ENCODE data around the gene IKZF2.

IKZF2 gene

DNA sequence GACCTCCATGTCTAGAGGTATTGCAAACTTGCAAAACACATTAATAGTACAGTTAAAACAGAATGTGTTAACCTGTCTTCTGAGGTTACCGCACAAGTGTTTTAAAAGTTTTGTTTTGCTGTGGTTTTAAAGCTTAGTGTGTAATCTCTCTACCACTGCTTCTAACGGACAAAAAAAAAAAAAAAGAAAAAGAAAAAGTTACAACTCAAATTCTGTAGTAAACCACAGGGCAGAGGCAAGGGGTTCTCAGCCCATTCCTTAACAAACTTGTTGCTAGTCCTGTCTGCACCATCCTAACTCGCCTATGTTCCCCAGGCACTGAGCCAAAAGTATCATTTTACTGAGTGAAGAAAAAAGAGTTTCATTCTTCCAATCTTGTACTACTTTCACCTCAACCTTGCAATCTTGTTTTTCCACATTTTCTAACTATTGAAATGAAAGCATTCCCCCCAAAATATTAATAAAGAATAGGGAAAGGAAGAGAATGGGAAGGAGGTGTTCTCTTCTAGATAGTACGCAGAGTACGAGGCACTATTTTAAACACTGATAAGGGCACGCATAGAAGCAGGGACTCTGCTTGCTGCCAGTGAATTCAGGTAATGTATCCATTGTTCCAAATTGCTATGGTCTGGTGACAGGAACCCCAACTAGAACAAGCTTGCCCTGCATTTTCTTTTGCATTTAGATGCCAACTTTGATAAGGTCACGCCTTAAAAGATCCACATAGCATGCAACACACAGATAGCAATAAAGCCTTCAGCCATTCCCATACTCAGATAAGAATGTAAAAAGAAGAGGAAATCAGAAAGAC is 47.1 kb downstream of the IKZF2 start:
- in situ Hi-C loops (cut with MboI; ENCODE audit: low sequenced_read_pairs) = no loop called here

- in situ Hi-C loops (cut with MboI; ENCODE audit: low sequenced_read_pairs) = no loop called here
Observed at GRCh38 chr2:213101692-213102460, 49.5 kb downstream of the IKZF2 start.

DNA sequence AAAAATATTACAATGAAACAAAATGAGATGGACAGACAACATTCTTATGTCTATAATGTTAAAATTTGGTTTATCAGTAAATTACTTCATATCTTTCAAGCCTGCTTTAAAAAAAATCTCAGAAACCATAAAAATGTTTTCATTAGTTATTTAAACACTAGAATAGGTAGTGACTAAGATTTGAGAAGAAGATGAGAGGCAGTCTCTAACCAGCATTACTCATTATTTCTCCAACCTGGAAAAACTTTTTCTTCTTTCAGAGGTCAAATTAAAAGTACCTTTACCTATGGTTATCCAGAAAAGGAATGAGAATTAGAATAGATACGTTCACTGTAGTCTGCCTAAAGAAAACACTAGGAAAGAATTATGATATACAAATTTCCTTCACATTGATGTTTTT is 50.3 kb downstream of the IKZF2 start:
- in situ Hi-C loops (cut with MboI; ENCODE audit: low sequenced_read_pairs) = no loop called here

GRCh38 chr2:213098612-213099011 is 52.8 kb downstream of the IKZF2 start:
- in situ Hi-C loops (cut with MboI; ENCODE audit: low sequenced_read_pairs) = no loop called here

- in situ Hi-C loops (cut with MboI; ENCODE audit: low sequenced_read_pairs) = no loop called here
Observed at GRCh38 chr2:213091765-213092164, 59.6 kb downstream of the IKZF2 start.

DNA sequence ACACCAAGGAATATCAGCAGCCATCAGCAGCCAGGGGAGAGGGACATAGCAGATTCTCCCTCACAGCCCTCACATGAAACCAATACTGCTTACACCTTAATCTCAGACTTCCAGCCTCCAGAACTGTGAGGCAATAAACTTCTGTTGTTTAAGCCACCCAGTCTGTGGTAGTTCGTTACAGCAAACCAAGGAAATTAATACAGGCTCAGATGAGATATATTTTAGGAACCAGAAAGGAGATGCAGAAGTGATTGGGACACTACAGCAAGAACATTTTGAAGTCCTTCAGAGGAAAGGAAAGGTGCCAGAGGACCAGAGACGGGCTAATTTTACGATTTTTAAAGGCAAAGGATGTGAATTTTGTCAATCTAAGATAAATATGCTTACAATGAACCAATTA is 60.6 kb downstream of the IKZF2 start:
- in situ Hi-C loops (cut with MboI; ENCODE audit: low sequenced_read_pairs) = no loop called here

DNA sequence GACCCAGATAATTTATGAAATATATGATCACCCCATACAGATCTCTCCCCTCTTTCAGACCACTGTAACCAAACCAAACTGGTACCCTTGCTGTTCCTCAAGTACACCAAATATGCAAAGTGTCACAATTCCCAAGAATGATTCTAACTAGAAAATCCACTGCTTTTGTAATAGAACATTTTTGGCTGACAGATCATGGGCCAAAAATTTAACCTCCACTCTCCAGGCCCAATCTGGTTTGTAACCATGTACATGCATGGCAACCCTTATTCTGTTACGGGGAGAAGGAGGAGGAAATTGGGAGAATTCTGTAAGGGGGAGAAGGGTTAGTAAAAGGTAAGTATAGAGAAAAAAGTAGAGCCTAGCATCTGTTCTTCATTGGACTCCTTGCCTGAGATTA is 62.0 kb downstream of the IKZF2 start:
- in situ Hi-C loops (cut with MboI; ENCODE audit: low sequenced_read_pairs) = no loop called here

DNA sequence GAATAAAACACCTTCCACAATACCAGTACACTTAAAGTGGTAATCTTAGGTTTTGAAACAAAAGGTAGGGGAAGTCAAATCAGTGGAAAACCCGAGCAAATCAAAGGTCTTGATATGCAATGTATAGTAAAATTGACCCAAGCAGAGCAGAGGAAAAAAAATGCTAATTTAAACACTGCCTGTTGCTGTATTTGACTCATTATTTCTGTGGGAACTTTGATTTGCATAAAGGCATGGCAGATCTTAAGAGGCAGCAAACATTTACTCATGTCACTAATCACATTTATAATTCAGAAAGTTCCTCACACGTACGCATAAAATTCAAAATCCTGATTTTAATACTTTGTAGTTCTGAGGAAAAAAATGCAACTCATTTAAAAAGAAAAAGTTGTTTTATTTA is 64.4 kb downstream of the IKZF2 start:
- in situ Hi-C loops (cut with MboI; ENCODE audit: low sequenced_read_pairs) = no loop called here

GRCh38 chr2:213086571-213086970 is 64.8 kb downstream of the IKZF2 start:
- in situ Hi-C loops (cut with MboI; ENCODE audit: low sequenced_read_pairs) = no loop called here

DNA sequence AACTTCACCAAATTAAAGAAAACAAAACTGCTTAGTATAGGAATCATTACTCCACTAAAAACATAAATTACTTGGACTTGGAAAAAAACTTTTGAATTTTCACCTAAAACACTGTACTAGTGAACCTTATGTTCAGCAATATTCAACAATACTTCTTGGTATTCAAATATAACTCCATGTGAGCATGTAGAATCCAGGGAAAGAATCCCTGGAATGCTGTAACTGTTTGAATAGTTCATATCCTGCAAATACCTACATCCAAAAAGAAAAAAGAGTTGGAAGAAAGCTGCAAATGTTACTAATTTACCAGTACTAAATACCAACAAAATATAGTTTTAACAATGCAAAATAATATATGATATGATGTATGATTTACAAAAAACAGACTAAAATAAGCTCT is 65.4 kb downstream of the IKZF2 start:
- in situ Hi-C loops (cut with MboI; ENCODE audit: low sequenced_read_pairs) = no loop called here

DNA sequence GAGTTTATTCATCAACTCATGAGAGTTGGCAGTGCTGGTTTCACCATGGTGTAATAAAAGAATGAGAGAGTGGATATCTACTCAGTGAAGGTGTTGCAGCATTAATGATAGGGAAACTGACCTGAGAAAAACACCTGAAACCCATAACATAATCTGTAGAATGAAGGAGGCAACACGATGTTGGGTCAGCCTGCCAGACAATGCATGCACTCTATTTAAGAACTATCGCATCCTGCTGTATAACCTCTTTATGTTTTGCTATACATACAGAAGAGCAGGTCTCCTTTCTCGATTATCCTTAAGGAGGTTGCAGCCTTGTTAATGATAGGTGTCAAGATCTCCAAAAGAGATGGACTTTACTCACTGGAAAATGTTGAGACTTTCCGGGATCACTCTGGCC is 65.9 kb downstream of the IKZF2 start:
- in situ Hi-C loops (cut with MboI; ENCODE audit: low sequenced_read_pairs) = no loop called here

DNA sequence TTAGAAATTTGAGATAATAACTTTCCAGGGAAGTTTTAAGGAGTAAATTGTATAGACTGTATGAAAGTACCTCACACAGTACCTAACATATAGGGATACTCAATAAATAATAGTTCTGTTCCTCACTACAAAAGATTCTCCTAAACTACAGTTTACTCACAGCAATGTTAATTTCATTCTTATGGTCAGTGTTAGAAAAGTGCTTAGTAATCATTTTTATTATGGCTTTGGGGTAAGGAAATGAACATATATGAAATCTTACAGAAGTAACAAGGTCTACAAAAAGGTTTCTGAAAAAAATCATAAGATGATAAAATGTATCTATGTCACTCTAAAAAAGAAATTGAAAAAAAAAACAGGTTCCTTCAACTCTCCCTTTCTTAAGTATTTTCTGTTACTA is 67.2 kb downstream of the IKZF2 start:
- in situ Hi-C loops (cut with MboI; ENCODE audit: low sequenced_read_pairs) = no loop called here

GRCh38 chr2:213080969-213081617 is 70.3 kb downstream of the IKZF2 start:
- in situ Hi-C loops (cut with MboI; ENCODE audit: low sequenced_read_pairs) = no loop called here

DNA sequence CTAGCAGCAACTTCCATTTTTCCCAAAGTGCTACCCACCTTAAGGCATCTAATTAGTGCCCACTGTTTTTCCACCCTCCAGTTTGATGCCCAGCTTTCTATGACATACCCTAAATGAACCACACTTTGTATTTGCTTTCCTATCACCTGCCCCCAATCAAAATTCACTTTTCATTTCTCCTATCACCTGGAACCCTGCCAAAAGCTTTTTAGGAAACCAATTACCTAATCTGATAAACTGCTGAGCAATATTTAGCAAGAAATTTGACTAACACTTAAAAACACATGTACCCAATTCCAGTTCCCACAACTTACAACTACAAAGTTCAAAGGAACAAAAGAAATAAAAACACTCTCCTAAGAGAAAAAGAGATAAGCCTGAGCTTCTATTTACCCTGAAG is 71.7 kb downstream of the IKZF2 start:
- in situ Hi-C loops (cut with MboI; ENCODE audit: low sequenced_read_pairs) = no loop called here

- in situ Hi-C loops (cut with MboI; ENCODE audit: low sequenced_read_pairs) = no loop called here
Observed at GRCh38 chr2:213078686-213079085, 72.7 kb downstream of the IKZF2 start.

DNA sequence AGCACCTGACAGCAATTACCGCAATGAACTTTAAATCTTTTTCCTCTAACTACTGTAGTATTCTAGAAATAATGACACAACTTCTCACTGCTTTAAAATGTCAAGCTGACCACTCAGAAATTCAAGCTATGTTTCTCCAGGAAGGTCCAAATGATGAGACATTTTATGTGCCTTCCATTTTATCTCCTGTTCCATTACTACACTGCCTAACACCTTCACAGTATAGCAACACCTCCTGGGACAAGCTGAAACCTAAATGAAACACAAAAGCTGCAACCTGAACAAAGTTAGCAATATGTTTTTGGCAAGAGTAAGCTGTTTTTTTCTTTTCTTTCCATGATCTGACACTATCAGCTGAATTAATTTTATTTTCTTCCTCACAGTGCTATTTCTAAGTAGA is 81.9 kb downstream of the IKZF2 start:
- in situ Hi-C loops (cut with MboI; ENCODE audit: low sequenced_read_pairs) = no loop called here

- in situ Hi-C loops (cut with MboI; ENCODE audit: low sequenced_read_pairs) = no loop called here
Observed at GRCh38 chr2:213068676-213069359, 82.6 kb downstream of the IKZF2 start.

DNA sequence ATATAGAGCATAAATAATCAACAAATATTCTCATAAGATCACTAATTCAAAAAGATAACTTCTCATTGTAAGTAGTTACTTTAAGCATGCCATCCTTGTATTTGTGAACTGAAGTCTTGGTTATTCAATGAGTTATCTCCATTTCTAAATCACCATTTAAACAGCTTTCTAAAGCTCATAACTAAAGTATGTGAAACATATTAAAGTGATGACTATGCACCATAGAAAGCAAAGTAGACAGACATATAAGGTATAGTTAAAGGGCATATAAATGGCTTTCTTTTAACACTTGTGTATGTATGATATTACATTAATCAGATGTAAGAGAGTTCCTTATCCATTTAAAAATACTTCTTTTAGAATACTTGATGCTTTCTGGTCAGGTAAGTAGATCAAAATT is 83.5 kb downstream of the IKZF2 start:
- in situ Hi-C loops (cut with MboI; ENCODE audit: low sequenced_read_pairs) = no loop called here

DNA sequence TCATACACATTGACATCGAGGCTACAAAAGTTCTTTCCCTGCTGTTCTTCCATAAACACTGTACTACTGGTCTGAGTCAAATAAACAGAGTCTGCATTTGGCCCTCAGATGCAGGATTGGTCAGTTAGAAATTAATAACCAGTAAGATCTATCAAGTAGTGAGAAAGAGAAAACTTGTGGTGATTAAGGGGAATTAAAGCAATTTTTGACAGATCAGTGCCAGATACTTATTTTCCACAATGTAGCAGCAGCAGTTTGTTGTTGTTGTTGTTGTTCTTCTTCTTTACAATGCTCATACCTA is 85.0 kb downstream of the IKZF2 start:
- in situ Hi-C loops (cut with MboI; ENCODE audit: low sequenced_read_pairs) = no loop called here

DNA sequence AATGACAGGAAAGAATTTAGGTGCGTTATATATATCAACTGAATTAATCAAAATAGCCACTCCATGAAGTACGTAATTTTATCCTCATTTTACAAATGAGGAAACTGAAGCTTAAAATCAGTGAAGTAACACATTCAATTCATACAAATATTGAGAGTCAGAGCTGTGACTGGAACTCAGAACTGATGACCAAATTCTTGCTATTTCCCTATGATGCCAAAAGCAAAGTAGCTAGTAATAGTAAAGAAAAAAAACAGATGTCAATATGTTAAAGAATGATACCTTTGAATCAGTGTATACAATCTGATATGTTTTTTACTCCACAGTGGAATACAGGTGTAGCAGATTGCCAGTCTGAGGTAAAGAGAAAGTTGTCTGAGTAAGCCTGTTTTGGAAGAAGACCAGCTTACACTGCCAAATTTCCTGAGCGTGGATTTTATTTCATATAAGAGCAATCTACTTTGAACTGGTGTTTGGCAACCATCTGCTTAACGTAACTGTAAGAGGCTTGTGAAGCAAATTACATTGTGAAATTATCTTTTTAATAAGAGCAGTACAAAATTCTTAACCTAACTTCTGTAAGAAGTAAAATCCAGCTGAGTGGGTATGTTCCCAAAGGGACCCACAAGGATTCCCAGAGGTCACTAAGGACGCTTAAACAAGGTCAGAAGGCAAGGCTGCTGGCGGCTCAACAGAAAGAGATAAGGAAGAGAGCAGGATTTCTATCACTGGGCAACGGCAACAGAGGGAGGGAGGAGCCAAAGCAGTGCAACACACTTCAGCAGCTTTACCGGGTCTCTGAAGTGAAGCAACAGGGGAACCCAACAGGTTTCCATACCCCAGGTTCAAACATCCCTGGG is 85.6 kb downstream of the IKZF2 start:
- in situ Hi-C loops (cut with MboI; ENCODE audit: low sequenced_read_pairs) = no loop called here

GRCh38 chr2:213064099-213064498 is 87.3 kb downstream of the IKZF2 start:
- in situ Hi-C loops (cut with MboI; ENCODE audit: low sequenced_read_pairs) = no loop called here
